ENCODE measurements around the gene B9D1. TPM values are rescaled to one million over a fixed set of nuclear protein-coding genes. Genes with fewer than 3 reads are reported as not detected.

B9D1 gene
- total and polyA plus RNA-seq, 2 of the 13 experiments (the other 11 are each of a cell fraction or from before 2014, with no cell fraction given): 27.7 to 31.1 TPM

DNA sequence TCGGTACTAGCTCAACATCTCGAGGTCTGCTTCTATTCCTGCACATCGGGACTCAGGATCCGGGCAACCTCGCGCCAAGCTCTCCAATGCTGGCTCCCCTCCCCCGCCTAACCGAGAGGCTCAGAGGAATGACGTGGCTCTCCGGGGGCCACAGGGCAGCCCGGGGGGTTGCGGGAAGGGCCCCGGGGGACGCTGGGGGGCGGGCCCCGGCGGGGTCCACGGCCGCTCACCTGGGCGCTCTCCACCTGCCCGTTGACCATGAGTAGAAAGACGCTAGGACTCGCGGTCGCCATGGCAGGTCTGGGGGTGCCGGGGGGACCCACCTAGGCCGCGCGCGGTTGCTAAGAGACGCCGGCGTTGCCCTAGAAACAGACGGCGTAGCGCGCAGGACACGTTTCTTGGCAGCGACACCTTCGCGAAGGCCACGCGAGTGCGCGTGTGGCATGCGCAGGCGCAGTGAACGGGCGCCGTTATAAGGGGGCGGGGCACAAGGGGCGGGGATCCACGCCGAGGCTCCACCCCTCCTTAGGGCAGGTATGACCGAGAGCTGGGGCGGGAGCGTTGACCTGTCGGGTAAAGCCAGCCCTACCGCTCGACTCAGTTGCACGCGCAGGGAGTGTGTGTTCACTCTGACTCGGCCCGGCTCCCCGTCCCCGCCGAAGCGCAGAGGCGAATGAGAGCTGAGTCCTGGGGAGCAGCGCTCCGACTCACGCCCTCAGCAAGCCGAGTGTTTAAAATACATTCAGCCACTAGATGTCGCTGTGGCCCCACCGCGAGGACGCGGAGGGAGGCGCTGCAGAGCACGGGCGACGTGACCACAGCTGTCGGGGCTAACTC, at the start of gene B9D1 (continued):
- TF ChIP-seq, protein P1, sequence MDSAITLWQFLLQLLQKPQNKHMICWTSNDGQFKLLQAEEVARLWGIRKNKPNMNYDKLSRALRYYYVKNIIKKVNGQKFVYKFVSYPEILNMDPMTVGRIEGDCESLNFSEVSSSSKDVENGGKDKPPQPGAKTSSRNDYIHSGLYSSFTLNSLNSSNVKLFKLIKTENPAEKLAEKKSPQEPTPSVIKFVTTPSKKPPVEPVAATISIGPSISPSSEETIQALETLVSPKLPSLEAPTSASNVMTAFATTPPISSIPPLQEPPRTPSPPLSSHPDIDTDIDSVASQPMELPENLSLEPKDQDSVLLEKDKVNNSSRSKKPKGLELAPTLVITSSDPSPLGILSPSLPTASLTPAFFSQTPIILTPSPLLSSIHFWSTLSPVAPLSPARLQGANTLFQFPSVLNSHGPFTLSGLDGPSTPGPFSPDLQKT (CRISPR knock-in tag; IDR thresholded peaks at IDR 0.05; ENCODE audit: borderline replicate concordance): no peak
- TF ChIP-seq ZNF629 (CRISPR knock-in tag; conservative IDR thresholded peaks at IDR 0.05) (no peak), ZFP82 (CRISPR knock-in tag; IDR thresholded peaks at IDR 0.05; ENCODE audit: borderline replicate concordance) (no peak), PTBP1 (IDR thresholded peaks at IDR 0.05; ENCODE audit: low read depth, low read length, poor library complexity, severe bottlenecking) (no peak), FOXA3 (CRISPR knock-in tag; IDR thresholded peaks at IDR 0.05) (peak; percentile 47), HHEX (CRISPR knock-in tag; IDR thresholded peaks at IDR 0.05) (no peak), ZNF83 (CRISPR knock-in tag; IDR thresholded peaks at IDR 0.05; ENCODE audit: borderline replicate concordance) (no peak), PRPF4 (IDR thresholded peaks at IDR 0.05; ENCODE audit: low read depth, low read length, poor library complexity, severe bottlenecking) (no peak), ZFP41 (CRISPR knock-in tag; IDR thresholded peaks at IDR 0.05; ENCODE audit: borderline replicate concordance) (no peak; the same call in 1 of the 2 replicates), KMT2A (CRISPR knock-in tag; IDR thresholded peaks at IDR 0.05) (peak; percentile 63), ZBTB38 (CRISPR knock-in tag; IDR thresholded peaks at IDR 0.05) (no peak), TFDP2 (CRISPR knock-in tag; IDR thresholded peaks at IDR 0.05) (peak; percentile 74), ZNF784 (CRISPR knock-in tag; IDR thresholded peaks at IDR 0.05; ENCODE audit: borderline replicate concordance) (no peak; the same call in 1 of the 2 replicates), RXRA (CRISPR knock-in tag; IDR thresholded peaks at IDR 0.05) (peak; percentile 77; the same call in 1 of the 2 replicates), KLF9 (CRISPR knock-in tag; IDR thresholded peaks at IDR 0.05; ENCODE audit: low read depth) (peak; percentile 46; the same call in 1 of the 2 replicates), FOXK2 (IDR thresholded peaks at IDR 0.05) (no peak), FOXJ3 (CRISPR knock-in tag; IDR thresholded peaks at IDR 0.05; ENCODE audit: borderline replicate concordance) (no peak), SMARCE1 (IDR thresholded peaks at IDR 0.05; ENCODE audit: borderline replicate concordance) (no peak), ATF7 (IDR thresholded peaks at IDR 0.05) (no peak), ATF7 (CRISPR knock-in tag; IDR thresholded peaks at IDR 0.05) (no peak), TBL1XR1 (IDR thresholded peaks at IDR 0.05; ENCODE audit: borderline replicate concordance, low read length, partially characterized antibody) (no peak), BORCS8-MEF2B (CRISPR knock-in tag; IDR thresholded peaks at IDR 0.05) (no peak; the same call in 1 of the 2 replicates), HMGA1 (CRISPR knock-in tag; conservative IDR thresholded peaks at IDR 0.05) (no peak), XRCC5 (optimal IDR thresholded peaks at IDR 0.05; ENCODE audit: low read length) (peak; percentile 58), KLF16 (CRISPR knock-in tag; IDR thresholded peaks at IDR 0.05) (peak; percentile 40 to 51; a peak in 1 of 4 replicates), ZFP37 (CRISPR knock-in tag; IDR thresholded peaks at IDR 0.05; ENCODE audit: borderline replicate concordance) (no peak)
- TF ChIP-seq, protein P2, sequence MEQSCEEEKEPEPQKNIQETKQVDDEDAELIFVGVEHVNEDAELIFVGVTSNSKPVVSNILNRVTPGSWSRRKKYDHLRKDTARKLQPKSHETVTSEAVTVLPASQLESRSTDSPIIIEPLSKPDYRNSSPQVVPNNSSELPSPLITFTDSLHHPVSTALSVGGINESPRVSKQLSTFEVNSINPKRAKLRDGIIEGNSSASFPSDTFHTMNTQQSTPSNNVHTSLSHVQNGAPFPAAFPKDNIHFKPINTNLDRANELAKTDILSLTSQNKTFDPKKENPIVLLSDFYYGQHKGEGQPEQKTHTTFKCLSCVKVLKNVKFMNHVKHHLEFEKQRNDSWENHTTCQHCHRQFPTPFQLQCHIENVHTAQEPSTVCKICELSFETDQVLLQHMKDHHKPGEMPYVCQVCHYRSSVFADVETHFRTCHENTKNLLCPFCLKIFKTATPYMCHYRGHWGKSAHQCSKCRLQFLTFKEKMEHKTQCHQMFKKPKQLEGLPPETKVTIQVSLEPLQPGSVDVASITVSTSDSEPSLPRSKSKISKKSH (CRISPR knock-in tag; IDR thresholded peaks at IDR 0.05; ENCODE audit: borderline replicate concordance): peak; percentile 16
